B cell (primary cell): ENCODE measurements around the gene MSL1.

Experiments
- EZH2 ChIP-seq: IDR thresholded peaks from 2 replicates; pipeline ENCODE4 v1.6.1; 2012; ENCODE audit warnings: borderline replicate concordance, low read depth, mild to moderate bottlenecking, moderate library complexity, low read length; ENCODE audit not compliant: insufficient read depth, poor library complexity, severe bottlenecking
- TF ChIP-seq, protein P1 (sequence below): fragments of 200-600 bp; IDR thresholded peaks from one replicate; pipeline ENCODE4 v1.8.0; 2022; ENCODE audit warnings: antibody characterized with exemption, mild to moderate bottlenecking

DNA sequence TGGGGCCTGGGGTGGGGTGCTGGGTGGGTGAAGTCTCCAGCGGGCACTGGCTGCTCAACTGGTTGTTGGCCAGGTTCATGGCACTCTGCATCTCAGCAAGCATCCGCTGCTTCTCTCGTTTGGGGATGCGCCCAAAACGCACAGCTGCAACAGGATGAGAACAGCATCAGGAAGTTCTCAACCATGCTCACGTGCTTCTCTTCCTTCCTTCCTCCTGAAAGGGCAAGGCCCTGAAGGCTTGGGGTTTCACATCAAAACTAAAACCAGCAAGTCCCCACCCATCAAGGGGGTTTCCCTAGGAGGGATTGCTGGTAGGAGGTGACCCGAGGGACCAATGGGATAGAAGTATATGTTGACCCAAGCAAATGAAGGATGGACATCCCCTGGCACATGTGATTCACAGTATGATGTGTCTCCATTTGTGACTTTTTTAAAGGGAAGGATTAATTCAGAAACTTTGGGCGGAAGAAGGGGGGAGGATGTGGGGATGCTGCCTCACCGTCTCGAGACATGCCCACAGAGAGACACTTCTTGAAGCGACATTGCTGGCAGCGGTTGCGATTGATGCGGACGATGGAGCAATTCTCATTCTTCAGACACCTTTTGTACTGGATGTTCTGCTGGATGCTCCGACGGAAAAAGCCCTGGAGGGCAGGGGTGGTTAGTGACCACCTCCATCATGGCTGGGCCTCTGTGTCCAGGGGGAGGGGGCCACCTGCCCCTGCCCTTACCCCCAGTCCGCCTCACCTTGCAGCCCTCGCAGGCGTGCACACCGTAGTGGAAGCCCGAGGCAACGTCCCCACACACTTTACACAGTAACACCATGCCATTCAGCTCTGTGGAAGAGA lies 25.6 kb upstream of the MSL1 start:
- TF ChIP-seq, protein P1, sequence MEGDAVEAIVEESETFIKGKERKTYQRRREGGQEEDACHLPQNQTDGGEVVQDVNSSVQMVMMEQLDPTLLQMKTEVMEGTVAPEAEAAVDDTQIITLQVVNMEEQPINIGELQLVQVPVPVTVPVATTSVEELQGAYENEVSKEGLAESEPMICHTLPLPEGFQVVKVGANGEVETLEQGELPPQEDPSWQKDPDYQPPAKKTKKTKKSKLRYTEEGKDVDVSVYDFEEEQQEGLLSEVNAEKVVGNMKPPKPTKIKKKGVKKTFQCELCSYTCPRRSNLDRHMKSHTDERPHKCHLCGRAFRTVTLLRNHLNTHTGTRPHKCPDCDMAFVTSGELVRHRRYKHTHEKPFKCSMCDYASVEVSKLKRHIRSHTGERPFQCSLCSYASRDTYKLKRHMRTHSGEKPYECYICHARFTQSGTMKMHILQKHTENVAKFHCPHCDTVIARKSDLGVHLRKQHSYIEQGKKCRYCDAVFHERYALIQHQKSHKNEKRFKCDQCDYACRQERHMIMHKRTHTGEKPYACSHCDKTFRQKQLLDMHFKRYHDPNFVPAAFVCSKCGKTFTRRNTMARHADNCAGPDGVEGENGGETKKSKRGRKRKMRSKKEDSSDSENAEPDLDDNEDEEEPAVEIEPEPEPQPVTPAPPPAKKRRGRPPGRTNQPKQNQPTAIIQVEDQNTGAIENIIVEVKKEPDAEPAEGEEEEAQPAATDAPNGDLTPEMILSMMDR: no peak
- no peak for TF ChIP-seq EZH2
